Uterus (tissue), 2 donors: ENCODE measurements around the gene PTPRN2.

ENCODE experiments used
- POLR2A ChIP-seq, 2 donors: fragments of 450-650 bp; IDR thresholded peaks; one replicate each; pipeline ENCODE4 v1.6.1; 2016; ENCODE audit warnings: antibody characterized with exemption in 2 of 2, mild to moderate bottlenecking in 1 of 2, moderate library complexity in 1 of 2
- TF ChIP-seq, protein P1 (sequence below), 4 experiments: fragments of 200-600 bp in 2 of 4; fragments of 450-650 bp in 2 of 4; sonication (generic) in 2 of 4; IDR thresholded peaks; one replicate each; pipeline ENCODE4 v1.5.1; 2016 to 2019; ENCODE audit warnings: antibody characterized with exemption in 4 of 4, mild to moderate bottlenecking in 2 of 4, moderate library complexity in 1 of 4

DNA sequence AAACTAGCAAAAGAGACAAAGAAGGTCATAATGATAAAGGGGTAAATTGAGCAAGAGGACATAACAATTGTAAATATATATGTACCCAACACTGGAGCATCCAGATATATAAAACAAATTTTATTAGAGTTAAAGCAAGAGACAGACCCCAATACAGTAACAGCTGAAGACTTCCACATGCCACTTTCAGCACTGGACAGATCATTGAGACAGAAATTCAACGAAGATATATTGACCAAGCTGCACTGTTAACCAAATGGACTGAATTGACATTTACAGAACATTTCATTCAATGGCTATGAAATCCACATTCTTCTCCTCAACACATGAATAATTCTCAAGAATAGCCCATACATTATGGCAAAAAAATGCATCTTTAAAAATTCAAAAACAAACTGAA, 378.2 kb downstream of the PTPRN2 start:
- TF ChIP-seq, protein P1, sequence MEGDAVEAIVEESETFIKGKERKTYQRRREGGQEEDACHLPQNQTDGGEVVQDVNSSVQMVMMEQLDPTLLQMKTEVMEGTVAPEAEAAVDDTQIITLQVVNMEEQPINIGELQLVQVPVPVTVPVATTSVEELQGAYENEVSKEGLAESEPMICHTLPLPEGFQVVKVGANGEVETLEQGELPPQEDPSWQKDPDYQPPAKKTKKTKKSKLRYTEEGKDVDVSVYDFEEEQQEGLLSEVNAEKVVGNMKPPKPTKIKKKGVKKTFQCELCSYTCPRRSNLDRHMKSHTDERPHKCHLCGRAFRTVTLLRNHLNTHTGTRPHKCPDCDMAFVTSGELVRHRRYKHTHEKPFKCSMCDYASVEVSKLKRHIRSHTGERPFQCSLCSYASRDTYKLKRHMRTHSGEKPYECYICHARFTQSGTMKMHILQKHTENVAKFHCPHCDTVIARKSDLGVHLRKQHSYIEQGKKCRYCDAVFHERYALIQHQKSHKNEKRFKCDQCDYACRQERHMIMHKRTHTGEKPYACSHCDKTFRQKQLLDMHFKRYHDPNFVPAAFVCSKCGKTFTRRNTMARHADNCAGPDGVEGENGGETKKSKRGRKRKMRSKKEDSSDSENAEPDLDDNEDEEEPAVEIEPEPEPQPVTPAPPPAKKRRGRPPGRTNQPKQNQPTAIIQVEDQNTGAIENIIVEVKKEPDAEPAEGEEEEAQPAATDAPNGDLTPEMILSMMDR (IDR thresholded peaks at IDR 0.05): no peak
- no peak for TF ChIP-seq POLR2A (IDR thresholded peaks at IDR 0.05)
